ENCODE results near the gene NOD1.
"Not testable (repeated sequence)": the region's sequence is repeated elsewhere in the genome, so short reads cannot be mapped to it uniquely, and the experiment has no call there.

Gene NOD1

GRCh38 chr7:30447466-30447865, 31.1 kb downstream of the NOD1 start:
- DNase-seq, result no peak

GRCh38 chr7:30446266-30446665, 32.3 kb downstream of the NOD1 start:
- DNase-seq, result no peak

GRCh38 chr7:30445770-30446169, 32.8 kb downstream of the NOD1 start:
- peak; percentile 58 for DNase-seq

GRCh38 chr7:30437823-30438574, 40.6 kb downstream of the NOD1 start:
- no peak for DNase-seq

GRCh38 chr7:30436518-30436917, 42.1 kb downstream of the NOD1 start:
- no peak for DNase-seq

- DNase-seq, result no peak
Measured at GRCh38 chr7:30436046-30436445, 42.5 kb downstream of the NOD1 start.

GRCh38 chr7:30434140-30434799, 44.3 kb downstream of the NOD1 start:
- DNase-seq, result peak; percentile 17

GRCh38 chr7:30433506-30433905, 45.1 kb downstream of the NOD1 start:
- no peak for DNase-seq

GRCh38 chr7:30433082-30433481, 45.5 kb downstream of the NOD1 start:
- DNase-seq, result peak; percentile 49

GRCh38 chr7:30430777-30431176, 47.8 kb downstream of the NOD1 start:
- DNase-seq, result no peak

- DNase-seq, result no peak
Measured at GRCh38 chr7:30430276-30430675, 48.3 kb downstream of the NOD1 start.

- no peak for DNase-seq
Measured at GRCh38 chr7:30429156-30429530, 49.4 kb downstream of the NOD1 start.

GRCh38 chr7:30428246-30429155, 50.1 kb downstream of the NOD1 start:
- DNase-seq, result no peak

- DNase-seq, result no peak
Measured at GRCh38 chr7:30427296-30428070, 51.1 kb downstream of the NOD1 start.

GRCh38 chr7:30424506-30424905, 54.1 kb downstream of the NOD1 start:
- no peak for DNase-seq

- no peak for DNase-seq
Measured at GRCh38 chr7:30423788-30424505, 54.6 kb downstream of the NOD1 start.

GRCh38 chr7:30422922-30423321, 55.7 kb downstream of the NOD1 start:
- DNase-seq, result no peak

- no peak for DNase-seq
Measured at GRCh38 chr7:30421647-30422196, 56.9 kb downstream of the NOD1 start.

- no peak for DNase-seq
Measured at GRCh38 chr7:30420662-30421061, 57.9 kb downstream of the NOD1 start.

- DNase-seq, result not testable (repeated sequence)
Measured at GRCh38 chr7:30420080-30420479, 58.5 kb downstream of the NOD1 start.

GRCh38 chr7:30413864-30414263, 64.7 kb downstream of the NOD1 start:
- DNase-seq, result no peak

Data from SIG-M5 (cell line).